Measurements from ENCODE around the gene AP1B1.

Gene AP1B1

DNA sequence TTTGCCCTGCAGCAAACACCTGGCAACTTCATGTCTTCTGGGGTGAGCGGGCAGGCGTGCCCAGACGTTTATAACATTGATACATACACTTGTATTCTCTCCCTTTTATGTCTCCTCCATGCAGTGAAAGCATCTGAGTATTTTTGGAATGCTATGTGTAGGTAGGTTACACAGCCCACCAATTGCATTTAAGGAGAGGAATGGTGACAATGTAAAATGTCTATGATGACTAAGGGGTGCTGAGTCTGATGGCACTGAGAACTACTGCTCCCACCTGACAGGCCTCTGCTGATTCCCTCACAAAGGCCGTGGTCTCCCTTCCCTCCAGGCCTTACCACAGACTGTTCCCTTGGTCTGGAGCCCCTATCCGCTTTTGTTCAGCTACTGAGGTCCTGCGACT is 50.0 kb downstream of the AP1B1 start:
- FAIRE-seq = no peak
- TF ChIP-seq, protein P1, sequence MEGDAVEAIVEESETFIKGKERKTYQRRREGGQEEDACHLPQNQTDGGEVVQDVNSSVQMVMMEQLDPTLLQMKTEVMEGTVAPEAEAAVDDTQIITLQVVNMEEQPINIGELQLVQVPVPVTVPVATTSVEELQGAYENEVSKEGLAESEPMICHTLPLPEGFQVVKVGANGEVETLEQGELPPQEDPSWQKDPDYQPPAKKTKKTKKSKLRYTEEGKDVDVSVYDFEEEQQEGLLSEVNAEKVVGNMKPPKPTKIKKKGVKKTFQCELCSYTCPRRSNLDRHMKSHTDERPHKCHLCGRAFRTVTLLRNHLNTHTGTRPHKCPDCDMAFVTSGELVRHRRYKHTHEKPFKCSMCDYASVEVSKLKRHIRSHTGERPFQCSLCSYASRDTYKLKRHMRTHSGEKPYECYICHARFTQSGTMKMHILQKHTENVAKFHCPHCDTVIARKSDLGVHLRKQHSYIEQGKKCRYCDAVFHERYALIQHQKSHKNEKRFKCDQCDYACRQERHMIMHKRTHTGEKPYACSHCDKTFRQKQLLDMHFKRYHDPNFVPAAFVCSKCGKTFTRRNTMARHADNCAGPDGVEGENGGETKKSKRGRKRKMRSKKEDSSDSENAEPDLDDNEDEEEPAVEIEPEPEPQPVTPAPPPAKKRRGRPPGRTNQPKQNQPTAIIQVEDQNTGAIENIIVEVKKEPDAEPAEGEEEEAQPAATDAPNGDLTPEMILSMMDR (IDR thresholded peaks at IDR 0.05; ENCODE audit: insufficient read depth, missing control alignments) = no peak
- no peak for DNase-seq (ENCODE audit: insufficient read length, low spot score)

DNA sequence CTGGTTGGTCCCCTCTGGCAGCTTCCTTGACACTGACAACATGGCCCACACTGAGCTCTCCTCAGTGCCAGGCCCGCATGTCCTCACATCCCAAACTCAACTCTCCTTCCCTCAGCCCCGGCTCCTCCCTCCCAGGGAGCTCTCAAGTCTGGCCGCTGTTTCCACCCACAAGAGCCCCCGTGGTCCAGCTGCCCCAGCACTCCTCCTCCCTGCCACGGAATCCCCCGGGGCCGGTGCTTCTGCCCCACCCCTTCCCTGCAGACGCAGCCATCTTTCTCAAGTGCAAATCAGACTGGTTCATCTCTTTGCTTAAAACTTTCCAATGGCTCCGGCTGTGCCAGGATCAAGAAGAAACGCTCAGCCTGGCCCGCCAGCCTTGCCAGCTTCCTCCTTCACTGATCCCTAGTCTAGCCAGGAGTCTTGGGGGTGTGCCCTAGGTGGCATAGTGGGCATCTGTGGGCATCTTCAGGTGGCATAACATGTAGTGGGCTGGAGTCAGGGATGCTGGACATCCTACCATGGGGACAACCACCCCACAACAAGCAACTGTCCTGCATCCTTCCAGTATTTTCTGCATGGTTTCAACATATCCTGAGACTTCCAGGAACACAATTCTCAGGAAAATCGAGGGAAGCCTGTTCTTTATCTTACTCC is 50.6 kb downstream of the AP1B1 start:
- FAIRE-seq (no peak), DNase-seq (ENCODE audit: insufficient read length, low spot score) (no peak)
- TF ChIP-seq, protein P1 (IDR thresholded peaks at IDR 0.05; ENCODE audit: insufficient read depth, missing control alignments) = no peak

DNA sequence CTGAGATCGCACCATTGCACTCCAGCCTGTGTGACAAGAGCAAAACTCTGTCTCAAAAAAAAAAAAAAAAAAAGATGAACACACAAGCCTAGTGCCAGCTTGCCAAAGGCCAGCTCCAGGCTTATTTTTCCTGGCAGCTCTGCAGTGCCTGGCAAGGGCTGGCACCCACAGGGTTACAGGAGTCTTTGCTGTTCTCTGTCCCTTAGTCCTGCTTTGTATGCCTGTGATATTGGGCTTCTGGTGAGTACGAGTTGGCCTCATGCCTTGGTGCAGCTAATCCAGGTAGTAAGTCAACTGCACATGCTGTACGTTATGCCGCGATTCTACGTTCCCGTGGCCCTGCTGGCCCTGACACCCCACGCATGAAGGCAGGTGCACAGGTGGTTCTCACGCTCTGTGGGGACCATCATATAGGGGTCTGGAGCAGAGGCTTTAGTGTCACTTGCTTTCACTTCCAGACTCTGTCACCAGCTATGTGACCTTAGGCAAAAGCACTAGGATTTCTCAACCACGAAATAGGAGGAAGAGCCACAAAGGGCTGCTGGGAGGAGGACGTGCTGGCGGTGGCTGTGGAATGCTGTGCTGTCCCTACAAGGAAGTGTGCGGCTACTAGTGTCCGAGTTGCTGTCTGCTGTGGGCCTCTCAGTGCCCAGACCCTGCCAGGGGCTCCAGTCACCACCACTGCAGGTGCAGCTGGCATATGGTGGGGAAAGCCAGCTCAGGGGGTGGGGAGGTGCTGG is 51.4 kb downstream of the AP1B1 start:
- DNase-seq (ENCODE audit: insufficient read length, low spot score) (no peak), FAIRE-seq (no peak)
- TF ChIP-seq, protein P1 (IDR thresholded peaks at IDR 0.05; ENCODE audit: insufficient read depth, missing control alignments) = no peak

DNA sequence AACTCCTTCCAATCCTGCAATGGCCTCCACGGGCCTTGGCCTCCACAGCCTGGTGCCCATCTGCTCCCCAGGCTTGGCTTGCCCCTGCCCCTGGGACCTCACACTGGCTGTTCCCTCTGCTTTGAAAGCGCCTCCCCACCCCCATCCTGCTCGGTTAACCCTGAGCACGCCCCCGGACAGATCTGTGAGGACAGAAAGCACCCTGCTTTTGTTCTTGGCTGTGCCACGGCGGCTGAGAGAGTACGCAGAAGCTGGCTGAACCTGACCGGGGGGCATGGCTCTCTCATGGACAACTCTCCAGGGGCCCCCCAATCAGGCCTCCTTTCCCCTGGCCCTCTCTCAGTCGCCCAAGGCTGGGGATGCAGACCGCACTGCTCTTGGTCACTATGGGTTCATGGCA is 52.7 kb downstream of the AP1B1 start:
- TF ChIP-seq, protein P1 (IDR thresholded peaks at IDR 0.05; ENCODE audit: insufficient read depth, missing control alignments) = no peak
- DNase-seq (ENCODE audit: insufficient read length, low spot score) = no peak
- FAIRE-seq = no peak

- DNase-seq (ENCODE audit: insufficient read length, low spot score) (no peak), FAIRE-seq (no peak)
- TF ChIP-seq, protein P1 (IDR thresholded peaks at IDR 0.05; ENCODE audit: insufficient read depth, missing control alignments) = no peak
These were observed 53.5 kb downstream of the AP1B1 start for GRCh38 chr22:29334696-29335344.

DNA sequence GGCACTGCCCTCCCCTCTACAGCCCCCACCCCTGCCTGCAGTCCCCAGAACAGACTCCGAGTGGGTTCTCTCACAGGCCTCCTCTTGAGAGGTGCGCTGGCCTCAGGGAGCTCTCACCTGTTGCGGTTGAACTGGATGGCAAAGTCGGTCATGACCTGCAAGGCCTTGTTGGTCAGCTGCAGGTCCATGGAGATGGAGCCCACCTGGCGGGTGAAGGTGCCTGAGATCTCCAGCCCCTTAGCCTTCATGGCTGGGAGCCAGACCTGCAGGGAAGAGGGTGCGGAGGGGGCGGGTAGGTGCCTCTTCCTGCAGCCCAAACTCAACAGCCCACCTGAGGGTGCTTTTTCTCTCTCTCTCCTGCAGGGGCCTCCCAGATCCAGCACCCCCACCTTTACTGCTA is 54.2 kb downstream of the AP1B1 start:
- FAIRE-seq (no peak), DNase-seq (ENCODE audit: insufficient read length, low spot score) (no peak)
- TF ChIP-seq, protein P1 (IDR thresholded peaks at IDR 0.05; ENCODE audit: insufficient read depth, missing control alignments) = no peak

All from D721Med (cell line).